Activated CD4-positive, alpha-beta memory T cell treated with anti-CD3 and anti-CD28 coated beads for 36 hours (primary cell): ENCODE data around the gene MAP9. TPM values are rescaled to one million over a fixed set of nuclear protein-coding genes. Genes with fewer than 3 reads are reported as not detected.

Experiments
- total RNA-seq, 2 experiments: library from RNA; stranded (reverse); gene quantifications; one replicate each; pipeline ENCODE4 v1.2.3, GENCODE V29; 2021

Gene MAP9
- total RNA-seq, 2 experiments from 2014 or later = 6.9 to 8.3 TPM

Other genes with a start within 250 kb of the MAP9 start
- not detected for gene NPY2R, start 168.3 kb downstream of the MAP9 start, total RNA-seq